CD4-positive, alpha-beta T cell treated with Interleukin-4 for 1 hour (primary cell): Measurements from ENCODE around the gene FOXO3.
"Not testable (repeated sequence)": the region's sequence is repeated elsewhere in the genome, so short reads cannot be mapped to it uniquely, and the experiment has no call there.

Experiments
- DNase-seq, 2 donors: peaks; one replicate each; pipeline ENCODE4 v3.0.0-alpha.2; 2020 to 2022

Gene FOXO3

DNA sequence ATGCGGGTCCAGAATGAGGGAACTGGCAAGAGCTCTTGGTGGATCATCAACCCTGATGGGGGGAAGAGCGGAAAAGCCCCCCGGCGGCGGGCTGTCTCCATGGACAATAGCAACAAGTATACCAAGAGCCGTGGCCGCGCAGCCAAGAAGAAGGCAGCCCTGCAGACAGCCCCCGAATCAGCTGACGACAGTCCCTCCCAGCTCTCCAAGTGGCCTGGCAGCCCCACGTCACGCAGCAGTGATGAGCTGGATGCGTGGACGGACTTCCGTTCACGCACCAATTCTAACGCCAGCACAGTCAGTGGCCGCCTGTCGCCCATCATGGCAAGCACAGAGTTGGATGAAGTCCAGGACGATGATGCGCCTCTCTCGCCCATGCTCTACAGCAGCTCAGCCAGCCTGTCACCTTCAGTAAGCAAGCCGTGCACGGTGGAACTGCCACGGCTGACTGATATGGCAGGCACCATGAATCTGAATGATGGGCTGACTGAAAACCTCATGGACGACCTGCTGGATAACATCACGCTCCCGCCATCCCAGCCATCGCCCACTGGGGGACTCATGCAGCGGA lies 102.9 kb downstream of the FOXO3 start:
- DNase-seq: not testable (repeated sequence)

DNA sequence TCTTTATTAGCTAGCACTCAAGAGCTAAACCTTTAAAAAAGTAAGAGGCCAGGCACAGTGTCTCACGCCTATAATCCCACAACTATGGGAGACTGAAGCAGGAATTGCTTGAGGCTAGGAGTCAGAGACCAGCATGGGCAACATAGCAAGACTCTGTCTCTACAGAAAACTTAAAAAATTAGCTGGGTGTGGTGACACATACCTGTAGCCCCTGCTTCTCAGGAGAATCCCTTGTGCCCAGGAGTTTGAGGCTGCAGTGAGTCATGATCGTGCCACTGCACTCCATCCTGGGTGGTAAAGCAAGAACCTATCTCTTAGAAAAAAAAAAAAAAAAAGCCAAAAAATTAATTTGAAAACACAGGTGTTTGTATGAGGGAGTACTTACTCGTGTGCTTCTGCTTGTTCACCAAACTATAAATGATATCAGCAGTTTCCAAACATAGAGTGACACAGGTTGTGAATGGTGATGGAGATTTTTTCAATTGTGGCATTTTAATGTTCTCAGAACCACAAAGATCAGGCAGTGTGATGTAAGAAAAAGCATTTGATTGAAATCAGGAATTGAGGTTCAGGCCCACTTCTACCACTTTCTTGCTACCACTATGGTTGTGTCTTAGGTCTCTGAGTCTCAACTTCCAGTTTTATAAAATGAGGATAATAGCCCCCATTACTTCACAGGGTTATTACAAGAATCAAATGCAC lies 104.9 kb downstream of the FOXO3 start:
- DNase-seq: no peak

DNA sequence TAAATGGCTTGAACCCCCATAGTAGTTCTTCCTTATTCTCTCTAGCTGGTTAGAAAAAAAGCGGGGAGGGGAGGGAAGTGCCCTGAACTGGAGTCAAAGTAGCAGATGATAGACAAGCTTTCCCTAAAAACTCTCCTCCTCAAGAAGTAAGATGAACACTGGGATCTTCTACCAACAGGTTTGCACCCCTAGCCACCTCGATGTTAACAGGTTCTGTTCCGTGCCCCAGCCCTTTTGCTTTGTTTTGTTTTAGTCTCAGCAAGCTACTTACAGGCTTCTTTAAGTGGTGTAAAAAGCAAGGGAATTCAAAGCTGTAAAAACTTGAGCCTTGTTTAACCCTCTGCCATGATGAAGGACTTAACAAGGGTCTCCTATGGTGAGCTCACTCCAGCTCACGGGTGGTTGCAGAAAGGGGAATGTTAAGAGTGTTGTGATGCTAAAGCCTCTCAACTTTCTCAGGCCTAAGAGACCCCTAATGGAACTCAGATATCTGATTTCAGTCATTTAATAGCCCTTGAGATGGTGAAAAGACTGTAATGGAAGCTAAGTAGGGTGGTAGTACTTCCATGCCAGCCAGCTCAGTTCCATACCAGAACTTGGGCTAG lies 106.0 kb downstream of the FOXO3 start:
- no peak for DNase-seq

DNA sequence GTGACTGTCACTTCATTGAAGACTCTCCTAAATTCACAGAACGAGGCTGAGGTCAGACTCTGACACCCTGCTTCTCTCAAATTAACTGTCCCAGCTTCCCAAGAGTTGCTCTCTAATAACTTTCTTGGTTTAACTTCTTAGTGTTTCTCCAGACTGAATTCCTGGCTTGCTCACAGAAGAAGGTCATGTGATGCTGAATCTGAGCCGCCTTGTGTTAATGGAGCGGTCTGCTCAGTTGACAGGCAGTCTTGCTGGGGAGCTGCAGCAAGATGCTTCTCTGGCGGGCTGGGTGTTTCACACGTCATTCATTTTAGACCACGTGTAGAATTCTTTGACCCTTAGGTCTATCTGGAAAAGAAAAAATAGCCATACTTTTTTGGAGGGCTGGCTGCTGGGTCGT lies 107.3 kb downstream of the FOXO3 start:
- DNase-seq: no peak

DNA sequence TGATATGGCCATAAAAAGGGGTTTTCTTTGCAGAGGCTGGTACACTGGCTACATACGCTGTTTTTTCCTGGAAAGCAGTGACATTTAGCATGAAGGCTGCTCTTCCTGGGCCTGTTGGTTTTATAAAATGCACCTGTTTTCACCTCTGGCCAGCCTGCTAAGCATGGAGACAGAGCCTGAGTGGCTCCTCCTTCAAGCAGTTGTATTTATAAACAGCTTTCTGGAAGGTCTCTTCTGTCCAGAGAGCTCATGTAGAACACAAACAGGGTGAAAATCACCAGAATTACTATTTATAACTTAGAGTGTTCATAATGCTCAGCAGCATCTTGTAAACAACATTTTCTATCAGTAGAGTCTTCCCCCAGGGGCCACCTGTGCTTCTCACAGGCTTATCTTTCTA lies 109.0 kb downstream of the FOXO3 start:
- no peak for DNase-seq

DNA sequence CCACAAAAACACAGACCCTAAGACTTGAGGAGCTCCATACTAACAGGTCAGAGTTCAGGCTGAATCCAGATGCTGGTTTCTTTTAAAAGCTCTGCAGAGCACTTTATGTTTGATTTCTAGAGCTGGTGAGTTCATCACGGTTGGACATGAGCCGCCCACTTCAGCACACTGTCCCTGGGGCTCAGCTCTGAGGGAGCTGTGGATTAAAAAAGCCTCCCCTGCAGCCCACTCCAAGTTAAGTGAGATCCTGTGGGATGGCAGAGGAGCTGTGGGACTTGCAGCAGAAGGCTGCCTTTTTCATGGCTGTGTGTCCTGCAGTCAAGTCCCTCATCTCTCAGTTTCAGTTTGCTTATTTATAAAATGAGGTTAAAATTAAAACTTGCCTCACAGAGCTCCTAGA lies 110.5 kb downstream of the FOXO3 start:
- no peak for DNase-seq

DNA sequence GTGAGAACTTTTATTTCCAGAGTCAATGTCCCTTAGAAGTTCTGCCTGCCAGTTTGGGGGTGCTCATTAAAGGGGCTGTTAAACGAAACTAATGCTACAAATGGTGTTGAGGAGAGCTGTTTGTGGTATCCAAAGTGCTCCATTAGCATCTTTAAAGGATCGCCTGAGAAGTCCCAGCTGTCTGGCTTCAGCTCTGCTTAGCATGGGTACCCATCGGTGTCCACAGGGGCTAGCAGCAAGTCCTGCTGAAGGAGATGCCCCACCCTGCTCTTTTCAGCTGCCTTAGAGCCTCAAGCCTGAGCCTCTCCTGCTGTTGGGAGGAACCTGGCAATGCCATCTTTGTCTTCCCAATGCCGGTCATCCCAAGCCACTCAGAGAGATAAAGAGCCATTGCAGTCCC lies 111.1 kb downstream of the FOXO3 start:
- DNase-seq: no peak

DNA sequence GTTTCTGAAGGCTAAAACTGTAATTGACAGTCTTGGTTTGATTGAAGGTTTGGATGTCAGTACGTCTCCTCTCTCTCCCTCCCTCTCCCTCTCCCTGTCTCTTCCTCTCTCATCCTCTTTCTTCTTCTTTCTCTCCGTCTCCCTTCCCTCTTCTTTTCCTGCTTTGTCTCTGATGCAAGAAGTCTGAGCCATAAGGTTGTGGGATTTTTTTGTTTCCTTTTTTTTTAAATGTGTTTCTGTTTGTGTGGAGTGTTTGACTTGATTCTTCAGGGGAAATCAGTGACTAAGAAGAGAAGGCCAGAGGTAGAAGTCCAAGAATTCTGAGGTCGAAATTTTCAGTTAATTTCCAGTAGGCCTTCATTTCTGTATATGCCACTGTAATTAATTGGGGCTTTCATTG lies 111.9 kb downstream of the FOXO3 start:
- no peak for DNase-seq

DNA sequence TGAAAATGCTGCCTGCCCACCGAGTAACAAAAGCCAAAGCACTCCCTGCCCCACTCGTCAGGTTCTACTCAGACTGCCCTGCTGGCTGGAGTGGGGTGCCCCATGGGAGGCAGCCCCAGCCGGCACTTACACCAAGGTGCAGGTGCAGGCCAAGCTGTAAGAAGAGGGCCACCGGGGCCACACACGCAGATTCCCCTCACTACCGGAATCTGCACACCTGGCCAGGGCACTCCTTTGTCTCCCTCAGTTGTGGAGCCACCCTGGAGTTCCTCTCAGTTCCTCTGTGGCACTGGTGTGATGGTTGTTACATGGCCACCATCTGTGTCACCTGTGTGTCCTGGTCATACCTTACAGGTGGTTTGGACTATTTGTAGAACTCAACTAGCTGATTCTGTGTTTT lies 112.4 kb downstream of the FOXO3 start:
- no peak for DNase-seq

DNA sequence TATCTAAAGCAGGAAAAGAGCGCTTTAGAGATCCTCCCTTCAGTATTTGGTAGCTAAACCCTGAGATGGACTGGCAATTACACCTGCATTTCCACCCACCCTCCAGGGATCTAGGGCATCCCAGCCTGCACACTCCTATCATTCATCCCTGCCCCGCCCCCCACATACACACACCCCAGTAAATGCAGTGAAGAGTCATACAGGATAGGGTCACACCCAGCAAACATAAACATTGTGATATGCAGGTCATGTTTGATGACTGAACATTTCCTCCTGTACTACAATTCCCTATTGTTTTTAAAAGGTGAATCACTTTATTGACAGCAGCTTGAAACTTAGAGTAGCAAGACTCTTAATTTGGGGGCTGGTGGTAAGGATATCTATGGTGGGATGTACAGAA lies 112.9 kb downstream of the FOXO3 start:
- no peak for DNase-seq

DNA sequence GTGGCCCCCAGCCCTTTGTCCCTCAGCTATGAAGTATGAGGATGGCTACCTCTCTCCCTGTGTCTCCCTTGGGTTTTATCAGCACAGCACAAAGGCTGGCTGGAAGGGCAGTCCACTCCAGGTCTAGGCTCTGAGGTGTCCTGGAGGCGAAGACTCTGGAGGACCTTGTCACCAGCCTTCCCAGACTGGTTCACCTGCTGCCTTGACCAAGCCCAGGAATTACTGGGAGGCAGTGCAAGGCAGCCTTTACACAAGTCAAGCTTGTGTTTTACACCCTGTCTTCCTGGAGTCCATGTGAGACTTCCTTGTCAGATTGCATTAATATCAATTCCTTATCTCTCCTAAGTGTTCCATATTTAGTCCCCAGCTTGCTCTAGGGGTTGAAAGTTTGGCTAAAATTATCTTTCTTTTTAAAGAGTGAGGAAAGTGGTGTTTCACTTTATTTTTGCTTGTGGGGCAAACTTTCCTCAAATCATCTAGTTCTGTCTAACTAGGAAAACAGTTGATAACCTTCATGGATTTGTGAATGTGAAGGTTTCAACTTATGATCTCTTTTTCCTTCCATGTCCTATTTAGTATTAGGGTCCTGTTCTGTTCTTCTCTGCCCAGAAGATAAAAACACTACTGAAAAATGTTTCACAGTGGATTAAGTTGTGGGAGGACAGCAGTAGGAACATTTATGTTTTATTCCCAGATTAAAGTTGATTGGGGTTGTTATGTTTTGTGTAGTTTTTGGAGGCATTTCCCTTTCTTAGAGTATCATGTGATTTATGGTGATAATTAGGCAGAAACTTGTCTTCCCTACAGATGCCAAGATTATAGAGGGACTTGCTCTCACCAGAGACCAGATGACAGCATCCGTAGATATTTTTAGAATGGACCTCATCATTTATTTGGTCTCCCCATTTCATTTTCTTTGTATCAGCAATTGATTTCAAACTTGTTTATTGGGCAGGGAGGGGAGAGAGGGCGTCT lies 114.8 kb downstream of the FOXO3 start:
- no peak for DNase-seq

DNA sequence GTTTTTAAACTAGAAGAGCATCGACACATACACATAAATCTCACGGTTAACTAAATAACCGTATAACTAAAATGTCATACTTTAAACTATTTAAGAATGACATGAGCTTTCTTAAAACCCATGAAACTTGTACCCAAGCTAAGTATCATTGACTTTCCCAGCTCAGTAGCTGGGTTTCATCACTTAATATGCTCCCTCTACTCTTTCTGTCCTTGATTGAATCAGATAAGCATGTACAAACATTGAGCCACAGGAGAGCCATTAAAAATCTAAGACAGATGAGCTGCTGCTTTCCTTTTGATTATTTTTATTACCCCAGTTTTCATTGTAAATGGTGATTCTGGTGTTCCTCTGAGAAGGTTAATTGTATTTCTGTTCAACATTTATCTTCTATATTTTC lies 115.8 kb downstream of the FOXO3 start:
- DNase-seq: no peak

DNA sequence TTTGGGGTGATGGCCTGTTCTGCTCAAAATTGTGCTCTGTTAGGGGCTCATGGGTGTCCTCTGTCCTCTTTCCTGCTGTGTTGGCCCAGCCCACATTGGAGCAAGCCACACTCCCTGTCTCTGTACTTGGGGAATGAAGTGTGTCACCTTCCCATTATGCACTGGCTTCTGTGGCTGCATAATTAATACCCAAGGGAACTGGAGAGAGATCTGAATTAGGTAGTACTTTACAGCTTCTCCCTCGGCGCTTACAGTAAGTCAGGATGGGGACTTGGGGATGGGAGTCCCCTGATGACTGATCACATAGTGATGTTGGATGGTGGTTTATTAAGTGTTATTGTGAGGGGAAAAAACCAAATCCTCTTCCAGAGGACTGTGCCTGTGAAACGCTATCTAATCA lies 116.6 kb downstream of the FOXO3 start:
- DNase-seq: no peak

DNA sequence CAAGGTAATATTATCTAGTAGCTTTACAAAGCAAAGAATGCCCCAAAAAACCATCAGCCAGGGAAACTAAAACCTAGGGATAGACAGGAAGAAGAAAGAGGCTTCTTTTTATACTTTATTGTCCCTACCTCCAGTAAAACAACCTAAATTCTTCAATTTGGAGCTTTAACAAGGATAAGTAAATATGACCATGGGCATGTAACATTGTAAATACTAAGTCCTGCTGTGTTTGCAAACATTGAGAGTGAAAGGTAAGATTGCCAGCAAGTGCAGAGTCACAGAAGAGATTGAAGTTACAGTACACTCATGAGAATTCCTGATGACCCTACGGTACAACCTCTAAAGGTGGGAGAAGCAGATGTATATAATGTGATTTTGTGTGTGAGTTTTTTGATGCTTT lies 117.2 kb downstream of the FOXO3 start:
- DNase-seq: no peak

DNA sequence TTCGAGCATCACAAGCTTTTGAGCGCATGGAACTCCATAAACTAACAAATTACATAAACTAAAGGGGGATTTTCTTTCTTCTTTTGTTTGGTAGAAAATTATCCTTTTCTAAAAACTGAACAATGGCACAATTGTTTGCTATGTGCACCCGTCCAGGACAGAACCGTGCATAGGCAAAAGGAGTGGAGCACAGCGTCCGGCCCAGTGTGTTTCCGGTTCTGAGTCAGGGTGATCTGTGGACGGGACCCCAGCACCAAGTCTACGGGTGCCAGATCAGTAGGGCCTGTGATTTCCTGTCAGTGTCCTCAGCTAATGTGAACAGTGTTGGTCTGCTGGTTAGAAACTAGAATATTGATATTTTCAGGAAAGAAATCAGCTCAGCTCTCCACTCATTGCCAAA lies 119.6 kb downstream of the FOXO3 start:
- DNase-seq: not testable (repeated sequence)

DNA sequence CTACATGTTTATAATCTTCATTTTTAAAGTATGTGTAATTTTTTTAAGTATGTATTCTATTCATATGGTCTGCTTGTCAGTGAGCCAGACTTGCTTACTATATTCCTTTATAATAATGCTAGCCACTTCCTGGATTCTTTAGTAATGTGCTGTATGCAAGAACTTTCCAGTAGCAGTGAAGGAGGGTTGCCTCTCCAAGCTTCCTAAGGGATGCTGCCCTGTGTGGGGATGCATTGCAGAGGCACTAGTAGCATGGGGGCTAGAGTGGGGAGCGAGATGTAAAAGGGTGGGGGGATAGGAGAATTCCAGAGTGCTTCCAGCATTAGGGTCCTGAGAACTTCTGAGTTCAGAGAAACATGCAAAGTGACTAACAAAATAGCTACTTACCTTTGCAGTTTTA lies 121.0 kb downstream of the FOXO3 start:
- DNase-seq: not testable (repeated sequence)

DNA sequence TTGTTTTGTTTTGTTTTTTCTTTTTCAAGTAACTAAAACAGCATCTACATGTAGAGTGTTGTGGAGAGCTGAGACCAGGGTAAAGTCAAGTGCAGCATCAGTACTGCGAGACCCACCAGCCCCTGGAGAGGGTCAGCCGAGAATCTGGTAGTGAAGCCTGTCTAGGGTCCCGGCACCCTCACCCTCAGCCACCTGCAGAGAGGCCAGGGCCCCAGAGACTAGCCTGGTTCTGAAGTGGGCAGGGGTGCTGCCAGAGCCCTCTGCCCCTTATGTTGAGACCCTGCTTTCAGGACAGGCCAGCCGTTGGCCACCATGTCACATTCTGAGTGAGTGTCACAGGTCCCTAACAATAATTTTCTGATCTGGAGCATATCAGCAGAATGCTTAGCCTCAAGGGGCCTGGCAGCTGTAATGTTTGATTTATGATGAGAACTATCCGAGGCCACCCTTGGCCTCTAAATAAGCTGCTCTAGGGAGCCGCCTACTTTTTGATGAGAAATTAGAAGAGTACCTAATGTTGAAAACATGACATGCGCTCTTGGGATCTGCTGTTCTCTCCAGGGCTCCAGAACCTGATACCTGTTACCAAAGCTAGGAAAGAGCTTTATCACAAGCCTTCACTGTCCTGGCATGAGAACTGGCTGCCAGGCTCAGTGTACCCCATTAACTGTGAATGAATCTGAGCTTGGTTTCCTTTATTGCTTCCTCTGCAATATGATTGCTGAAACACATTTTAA lies 121.8 kb downstream of the FOXO3 start:
- not testable (repeated sequence) for DNase-seq

DNA sequence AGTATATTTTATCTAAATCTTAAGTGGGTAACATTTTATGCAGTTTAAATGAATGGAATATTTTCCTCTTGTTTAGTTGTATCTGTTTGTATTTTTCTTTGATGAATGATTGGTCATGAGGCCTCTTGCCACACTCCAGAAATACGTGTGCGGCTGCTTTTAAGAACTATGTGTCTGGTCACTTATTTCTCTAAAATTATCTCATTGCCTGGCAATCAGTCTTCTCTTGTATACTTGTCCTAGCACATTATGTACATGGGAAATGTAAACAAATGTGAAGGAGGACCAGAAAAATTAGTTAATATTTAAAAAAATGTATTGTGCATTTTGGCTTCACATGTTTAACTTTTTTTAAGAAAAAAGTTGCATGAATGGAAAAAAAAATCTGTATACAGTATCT lies 123.3 kb downstream of the FOXO3 start:
- DNase-seq: not testable (repeated sequence)

DNA sequence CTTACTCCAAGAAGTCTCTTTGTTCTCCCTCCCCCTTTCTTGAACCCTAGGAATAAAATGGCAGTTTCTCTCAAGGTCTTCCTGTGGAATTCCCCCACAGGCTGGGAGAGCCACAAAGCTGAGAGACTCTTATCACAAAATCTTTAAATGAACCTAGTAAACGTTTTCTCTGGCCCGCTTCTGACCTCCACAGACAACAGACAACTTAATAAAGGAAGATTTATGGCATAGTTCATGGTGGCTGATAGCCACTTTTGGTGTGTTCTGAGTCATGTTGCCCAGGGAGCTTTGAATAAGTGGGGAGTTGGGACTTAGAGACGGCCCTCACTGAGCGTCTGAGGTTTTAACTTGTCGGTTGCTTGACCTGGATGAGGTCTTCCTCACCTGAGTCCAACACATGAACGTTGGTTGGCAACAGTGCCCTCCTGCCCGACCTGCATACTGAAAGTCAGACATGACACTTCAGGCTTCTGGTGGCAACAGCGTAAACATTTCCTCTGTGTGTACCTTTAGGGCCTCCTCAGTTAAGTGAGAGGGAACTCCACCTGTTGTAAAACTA lies 124.1 kb downstream of the FOXO3 start:
- DNase-seq: no peak

DNA sequence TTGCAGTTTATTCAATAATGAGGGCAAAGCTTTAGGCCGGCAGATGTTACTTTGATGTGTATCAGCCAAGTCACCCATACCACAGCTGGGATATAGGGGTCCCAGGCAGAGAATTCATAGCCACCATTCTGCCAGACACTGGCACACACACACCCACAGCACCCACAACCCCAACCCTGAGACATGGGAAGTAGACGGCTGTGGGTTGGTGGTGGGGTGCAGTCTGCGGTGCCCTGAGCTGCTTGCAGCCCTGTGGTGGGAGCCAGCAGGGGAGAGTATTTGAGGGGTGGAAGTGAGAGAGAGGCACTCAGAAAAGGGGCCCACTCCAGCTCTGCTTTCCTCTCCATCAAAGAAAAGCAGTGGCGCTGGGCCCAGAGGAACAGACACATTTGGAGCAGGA lies 125.3 kb downstream of the FOXO3 start:
- no peak for DNase-seq

DNA sequence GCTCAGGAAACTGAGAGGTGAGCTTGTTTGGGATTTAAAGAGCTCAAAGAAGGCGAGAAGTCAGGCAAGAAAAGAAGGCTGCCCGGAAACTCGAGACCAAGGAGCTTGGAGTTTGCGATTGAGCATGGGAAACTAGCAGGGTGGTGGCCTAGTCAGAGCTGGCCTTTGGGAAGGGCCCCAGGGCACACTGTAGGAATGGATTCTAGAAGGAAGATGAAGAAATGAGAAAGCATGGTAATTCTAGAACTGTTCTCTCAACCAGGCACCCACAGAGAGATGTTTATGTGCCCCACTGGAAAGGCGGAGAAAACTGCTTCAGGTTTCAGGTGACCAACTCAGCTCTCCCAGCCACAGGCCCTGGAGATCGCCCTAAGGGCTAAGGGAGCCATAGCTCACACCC lies 126.2 kb downstream of the FOXO3 start:
- DNase-seq: no peak

DNA sequence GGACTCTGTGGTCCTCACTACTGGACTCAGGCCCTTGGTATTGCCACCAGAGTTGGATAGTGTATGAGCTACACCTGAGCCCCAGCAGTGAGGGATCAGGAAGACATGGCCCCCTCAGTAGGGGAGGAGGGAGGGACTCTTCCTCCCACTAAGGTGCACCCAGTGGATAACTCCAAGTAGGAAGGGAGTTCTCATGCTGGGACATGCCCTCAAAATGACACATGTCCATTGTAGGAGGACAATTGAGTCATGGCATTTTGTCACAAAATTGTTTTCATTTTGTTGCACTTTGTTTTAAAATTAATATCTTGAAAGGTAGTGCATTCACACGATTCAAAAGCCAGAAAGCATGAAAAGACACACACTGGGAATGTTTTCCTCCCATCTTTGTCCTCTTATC lies 127.2 kb downstream of the FOXO3 start:
- DNase-seq: no peak
